Measurements from ENCODE around the gene ZNF280C. TPM values are rescaled to one million over a fixed set of nuclear protein-coding genes. Genes with fewer than 3 reads are reported as not detected.

The ZNF280C gene
- total RNA-seq, 4 donors from 2014 or later: 2.4 to 7.0 (median 3.6) TPM

GRCh38 chrX:130159776-130160175 lies 108.9 kb downstream of the ZNF280C start:
- H3K27me3 ChIP-seq: no peaks in the 10 kb centered on the region
- no peak for TF ChIP-seq POLR2A (IDR thresholded peaks at IDR 0.05)
- no peak overlapping the region for H3K4me3 ChIP-seq
- DNase-seq (ENCODE audit: low spot score in 2 of 2): no peak
- no peaks in the 10 kb centered on the region for H3K9me3 ChIP-seq
- peaks cover 0 to 9% (median 2%) of the 10 kb centered on the region in 4 donors for H3K4me1 ChIP-seq
- no peaks in the 10 kb centered on the region for H3K36me3 ChIP-seq
- WGBS, 2 donors: 75 to 89% methylated on average over 4 of the region's 4 CpGs
- H3K27ac ChIP-seq: no peak overlapping the region

- DNase-seq (ENCODE audit: low spot score in 2 of 2): no peak
- TF ChIP-seq EP300 (IDR thresholded peaks at IDR 0.05): no peak
- TF ChIP-seq CTCF (IDR thresholded peaks at IDR 0.05): no peak
- TF ChIP-seq POLR2A (IDR thresholded peaks at IDR 0.05): no peak
- WGBS, 2 donors: 65 to 70% methylated on average over 2 of the region's 2 CpGs
- no peak overlapping the region for H3K27ac ChIP-seq
- no peaks in the 10 kb centered on the region for H3K27me3 ChIP-seq
- H3K4me1 ChIP-seq: no peaks in the 10 kb centered on the region
- no peaks in the 10 kb centered on the region for H3K36me3 ChIP-seq
- no peaks in the 10 kb centered on the region for H3K9me3 ChIP-seq
- H3K4me3 ChIP-seq: no peak overlapping the region
These were observed 110.4 kb downstream of the ZNF280C start for GRCh38 chrX:130158311-130158710.

- WGBS, 2 donors: 54 to 63% methylated on average over 2 of the region's 2 CpGs
- Histone ChIP-seq H3K4me3 (no peak overlapping the region), H3K4me1 (no peaks in the 10 kb centered on the region), H3K27me3 (no peaks in the 10 kb centered on the region), H3K36me3 (no peaks in the 10 kb centered on the region), H3K9me3 (no peaks in the 10 kb centered on the region), H3K27ac (no peak overlapping the region)
- DNase-seq (ENCODE audit: low spot score in 2 of 2): no peak
- TF ChIP-seq CTCF (IDR thresholded peaks at IDR 0.05) (no peak), POLR2A (IDR thresholded peaks at IDR 0.05) (no peak), EP300 (IDR thresholded peaks at IDR 0.05) (no peak)
These were observed 113.1 kb downstream of the ZNF280C start for GRCh38 chrX:130155564-130155963.

Small RNAs within 50 kb of the gene (small RNA-seq; reads per million reads assigned to genes)
- not detected for gene RNU6-1130P

Other genes with a start within 250 kb of the ZNF280C start
- 10 to 100 TPM in 2 of 4 donors, 1 to 10 TPM in 2; 8.2 to 11.7 (median 10.2) TPM for gene ELF4, start 158.4 kb downstream of the ZNF280C start, total RNA-seq
- gene AIFM1, start 103.1 kb downstream of the ZNF280C start, total RNA-seq: 10 to 100 TPM; 12.0 to 18.4 (median 16.7) TPM
- 1 to 10 TPM in 1 of 4 donors, not detected in 3; 2.1 TPM for gene RAB33A, start 96.9 kb downstream of the ZNF280C start, total RNA-seq
- 10 to 100 TPM in 3 of 4 donors, 1 to 10 TPM in 1; 6.5 to 22.2 (median 20.4) TPM for gene SLC25A14, start 71.0 kb upstream of the ZNF280C start, total RNA-seq
- gene GPR119, start 116.8 kb upstream of the ZNF280C start, total RNA-seq: not detected
- gene RBMX2, start 133.1 kb upstream of the ZNF280C start, total RNA-seq: 10 to 100 TPM; 12.0 to 23.1 (median 17.0) TPM

Measured in tibial nerve (tissue), 4 donors.